AG10803 (cell line): ENCODE data around the gene CDH9.

Experiments
- DNase-seq: peaks from one replicate; pipeline ENCODE4 v3.0.0; 2010; ENCODE audit warnings: low read depth
- H3K4me3 ChIP-seq: 2 replicates; pipeline ENCODE4 v1.5.1; 2011; ENCODE audit warnings: mild to moderate bottlenecking, low read length, control low read depth
- TF ChIP-seq, protein P1 (sequence below): conservative IDR thresholded peaks from 2 replicates; pipeline ENCODE4 v1.5.1; 2011; ENCODE audit warnings: mild to moderate bottlenecking, low read length, control low read depth, inconsistent platforms

Gene CDH9

GRCh38 chr5:26959290-26959689 lies 79.1 kb downstream of the CDH9 start:
- no peak overlapping the region for H3K4me3 ChIP-seq
- TF ChIP-seq, protein P1, sequence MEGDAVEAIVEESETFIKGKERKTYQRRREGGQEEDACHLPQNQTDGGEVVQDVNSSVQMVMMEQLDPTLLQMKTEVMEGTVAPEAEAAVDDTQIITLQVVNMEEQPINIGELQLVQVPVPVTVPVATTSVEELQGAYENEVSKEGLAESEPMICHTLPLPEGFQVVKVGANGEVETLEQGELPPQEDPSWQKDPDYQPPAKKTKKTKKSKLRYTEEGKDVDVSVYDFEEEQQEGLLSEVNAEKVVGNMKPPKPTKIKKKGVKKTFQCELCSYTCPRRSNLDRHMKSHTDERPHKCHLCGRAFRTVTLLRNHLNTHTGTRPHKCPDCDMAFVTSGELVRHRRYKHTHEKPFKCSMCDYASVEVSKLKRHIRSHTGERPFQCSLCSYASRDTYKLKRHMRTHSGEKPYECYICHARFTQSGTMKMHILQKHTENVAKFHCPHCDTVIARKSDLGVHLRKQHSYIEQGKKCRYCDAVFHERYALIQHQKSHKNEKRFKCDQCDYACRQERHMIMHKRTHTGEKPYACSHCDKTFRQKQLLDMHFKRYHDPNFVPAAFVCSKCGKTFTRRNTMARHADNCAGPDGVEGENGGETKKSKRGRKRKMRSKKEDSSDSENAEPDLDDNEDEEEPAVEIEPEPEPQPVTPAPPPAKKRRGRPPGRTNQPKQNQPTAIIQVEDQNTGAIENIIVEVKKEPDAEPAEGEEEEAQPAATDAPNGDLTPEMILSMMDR, result no peak
- DNase-seq, result no peak

DNA sequence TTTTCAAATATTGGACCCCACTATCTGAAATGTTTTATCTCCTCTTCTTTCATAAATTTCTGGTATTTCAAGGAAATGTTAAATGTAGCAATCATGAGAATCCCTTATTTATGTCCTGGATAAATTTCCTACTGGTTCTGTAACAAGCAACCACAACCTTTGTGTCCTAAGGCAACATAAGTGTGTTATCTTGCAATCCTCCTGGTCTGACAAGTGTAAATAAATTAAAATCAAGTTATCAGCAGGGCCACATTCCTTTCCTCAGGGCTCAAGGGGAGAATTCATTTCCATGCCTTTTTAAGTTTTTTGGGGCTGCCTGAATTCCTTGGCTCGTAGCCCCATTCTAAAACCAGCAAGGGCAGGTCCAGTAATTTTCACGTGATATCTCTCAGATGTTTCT lies 83.2 kb downstream of the CDH9 start:
- TF ChIP-seq, protein P1, result no peak
- DNase-seq, result no peak
- H3K4me3 ChIP-seq, result no peak overlapping the region

- no peak for DNase-seq
- TF ChIP-seq, protein P1, result no peak
- no peak overlapping the region for H3K4me3 ChIP-seq
Observed at GRCh38 chr5:26948921-26949320, 89.5 kb downstream of the CDH9 start.

GRCh38 chr5:26945901-26946300 lies 92.5 kb downstream of the CDH9 start:
- TF ChIP-seq, protein P1, result no peak
- no peak overlapping the region for H3K4me3 ChIP-seq
- DNase-seq, result no peak

DNA sequence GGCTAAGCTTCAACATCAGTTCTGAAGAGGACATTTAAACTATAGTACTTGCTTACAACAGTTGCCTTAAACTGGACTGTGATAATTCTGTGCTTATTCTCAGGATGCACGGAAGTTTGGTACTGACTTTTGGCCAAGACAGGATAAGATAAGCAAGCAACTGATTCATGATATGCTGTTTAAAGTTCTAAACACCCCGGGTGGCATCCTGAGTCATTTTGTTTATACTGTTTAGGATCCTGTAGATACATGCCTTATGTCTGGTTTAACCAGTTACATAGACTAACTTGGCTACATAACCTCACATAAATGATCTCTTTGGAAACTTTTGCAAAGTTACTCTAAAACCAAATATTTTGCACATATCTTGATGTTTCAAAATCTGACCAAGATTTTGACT lies 95.9 kb downstream of the CDH9 start:
- TF ChIP-seq, protein P1, result no peak
- DNase-seq, result no peak
- H3K4me3 ChIP-seq, result no peak overlapping the region

GRCh38 chr5:26940994-26941393 lies 97.4 kb downstream of the CDH9 start:
- TF ChIP-seq, protein P1, result no peak
- no peak overlapping the region for H3K4me3 ChIP-seq
- DNase-seq, result no peak

- DNase-seq, result no peak
- H3K4me3 ChIP-seq, result no peak overlapping the region
- TF ChIP-seq, protein P1, result no peak
Observed at GRCh38 chr5:26932238-26932637, 106.1 kb downstream of the CDH9 start.
